ENCODE data around the gene BIRC3.

Gene BIRC3

GRCh38 chr11:102274628-102275027 lies 42.7 kb upstream of the BIRC3 start:
- H3K4me3 ChIP-seq (ENCODE audit: low read depth, low read length) = no peak overlapping the region
- TF ChIP-seq, protein P1, sequence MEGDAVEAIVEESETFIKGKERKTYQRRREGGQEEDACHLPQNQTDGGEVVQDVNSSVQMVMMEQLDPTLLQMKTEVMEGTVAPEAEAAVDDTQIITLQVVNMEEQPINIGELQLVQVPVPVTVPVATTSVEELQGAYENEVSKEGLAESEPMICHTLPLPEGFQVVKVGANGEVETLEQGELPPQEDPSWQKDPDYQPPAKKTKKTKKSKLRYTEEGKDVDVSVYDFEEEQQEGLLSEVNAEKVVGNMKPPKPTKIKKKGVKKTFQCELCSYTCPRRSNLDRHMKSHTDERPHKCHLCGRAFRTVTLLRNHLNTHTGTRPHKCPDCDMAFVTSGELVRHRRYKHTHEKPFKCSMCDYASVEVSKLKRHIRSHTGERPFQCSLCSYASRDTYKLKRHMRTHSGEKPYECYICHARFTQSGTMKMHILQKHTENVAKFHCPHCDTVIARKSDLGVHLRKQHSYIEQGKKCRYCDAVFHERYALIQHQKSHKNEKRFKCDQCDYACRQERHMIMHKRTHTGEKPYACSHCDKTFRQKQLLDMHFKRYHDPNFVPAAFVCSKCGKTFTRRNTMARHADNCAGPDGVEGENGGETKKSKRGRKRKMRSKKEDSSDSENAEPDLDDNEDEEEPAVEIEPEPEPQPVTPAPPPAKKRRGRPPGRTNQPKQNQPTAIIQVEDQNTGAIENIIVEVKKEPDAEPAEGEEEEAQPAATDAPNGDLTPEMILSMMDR (IDR thresholded peaks at IDR 0.05; ENCODE audit: low read depth, low read length) = no peak

DNA sequence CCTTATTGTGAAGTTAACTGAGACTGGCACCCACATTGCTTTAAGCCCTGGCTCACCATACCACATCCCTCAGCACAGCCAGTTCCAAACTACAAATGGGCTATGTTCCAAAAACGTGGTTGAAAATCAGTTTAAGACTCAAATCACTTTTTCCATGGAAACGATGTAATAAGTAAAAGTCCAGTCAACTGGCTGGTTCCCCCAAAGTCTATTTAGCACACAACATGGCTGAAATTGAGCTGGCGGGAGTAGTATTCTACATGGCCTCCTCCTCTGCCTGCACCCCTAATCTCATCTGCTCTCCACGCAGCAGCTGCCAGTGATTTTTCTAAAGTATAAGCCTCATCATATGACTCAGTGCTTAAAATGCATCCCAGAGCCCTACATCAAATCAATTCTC lies 40.9 kb upstream of the BIRC3 start:
- TF ChIP-seq, protein P1 (IDR thresholded peaks at IDR 0.05; ENCODE audit: low read depth, low read length) = no peak
- no peak overlapping the region for H3K4me3 ChIP-seq (ENCODE audit: low read depth, low read length)

- TF ChIP-seq, protein P1 (IDR thresholded peaks at IDR 0.05; ENCODE audit: low read depth, low read length) = no peak
- H3K4me3 ChIP-seq (ENCODE audit: low read depth, low read length) = no peak overlapping the region
Observed at GRCh38 chr11:102276783-102277182, 40.5 kb upstream of the BIRC3 start.

DNA sequence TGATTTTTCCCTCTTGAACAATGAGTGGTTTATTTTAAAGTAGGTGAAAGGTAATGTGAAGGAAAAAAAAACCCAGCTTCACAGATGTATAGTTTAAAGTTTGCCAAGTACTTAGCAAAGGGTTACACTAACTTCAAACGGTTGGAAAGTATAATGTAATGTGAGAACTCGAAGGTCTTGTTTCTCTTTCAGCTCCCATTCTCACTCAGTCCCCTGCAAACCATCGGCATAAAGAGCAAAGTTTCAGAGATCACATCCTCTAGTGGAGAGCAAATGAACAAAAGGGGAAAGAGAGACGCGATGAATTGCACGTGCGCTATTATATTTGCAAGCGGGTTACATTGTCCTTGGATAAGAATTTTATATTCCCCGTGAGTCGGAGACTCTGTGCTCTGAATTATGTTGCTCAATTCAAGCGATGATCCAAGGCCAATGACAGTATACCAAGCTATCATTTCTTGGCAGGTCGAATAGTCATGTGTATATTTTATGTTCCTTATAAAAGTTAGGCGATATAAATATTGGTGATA lies 37.6 kb upstream of the BIRC3 start:
- peak overlapping the region; percentile 44 for H3K4me3 ChIP-seq (ENCODE audit: low read depth, low read length)
- TF ChIP-seq, protein P1 (IDR thresholded peaks at IDR 0.05; ENCODE audit: low read depth, low read length) = peak; percentile 40; the same call in 1 of the 2 replicates

GRCh38 chr11:102280245-102280833 lies 36.9 kb upstream of the BIRC3 start:
- TF ChIP-seq, protein P1 (IDR thresholded peaks at IDR 0.05; ENCODE audit: low read depth, low read length) = no peak
- H3K4me3 ChIP-seq (ENCODE audit: low read depth, low read length) = no peak overlapping the region; the same call in 1 of the 2 replicates

DNA sequence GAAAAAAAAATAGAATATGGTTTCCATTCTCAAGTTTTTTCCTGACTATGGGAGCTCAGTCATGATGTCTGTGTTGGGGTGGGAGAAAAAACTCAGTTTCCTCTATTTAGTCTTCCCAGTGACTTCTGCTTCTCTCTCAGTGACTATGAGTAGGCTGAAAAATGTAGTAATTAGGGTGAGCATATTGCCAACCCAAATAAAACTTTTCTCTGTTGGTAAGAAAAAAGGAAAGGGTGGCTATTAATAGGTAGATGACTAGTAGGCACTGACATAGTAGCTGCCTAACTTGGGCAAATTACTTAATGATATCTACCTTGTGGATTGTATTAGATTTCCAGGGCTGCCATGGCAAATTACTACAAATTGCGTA lies 34.2 kb upstream of the BIRC3 start:
- TF ChIP-seq, protein P1 (IDR thresholded peaks at IDR 0.05; ENCODE audit: low read depth, low read length) = no peak
- no peak overlapping the region for H3K4me3 ChIP-seq (ENCODE audit: low read depth, low read length)

GRCh38 chr11:102284008-102284407 lies 33.3 kb upstream of the BIRC3 start:
- TF ChIP-seq, protein P1 (IDR thresholded peaks at IDR 0.05; ENCODE audit: low read depth, low read length) = no peak
- no peak overlapping the region for H3K4me3 ChIP-seq (ENCODE audit: low read depth, low read length)
